HG03432 (cell line): ENCODE measurements around the gene STX19.
"Not testable (repeated sequence)": the region's sequence is repeated elsewhere in the genome, so short reads cannot be mapped to it uniquely, and the experiment has no call there.

Source experiments
- ATAC-seq: cut with Tn5 transposase; IDR thresholded peaks from one replicate; pipeline ENCODE4 v1.9.1; 2021; ENCODE audit warnings: mild to moderate bottlenecking, moderate library complexity; ENCODE audit not compliant: unreplicated experiment

STX19 gene

GRCh38 chr3:93979850-93980676 is 48.3 kb downstream of the STX19 start, which contains the start of gene ARL13B:
Gene ARL13B (plus strand): TSS chr3:93980155. CDS start chr3:93980424, 269 bp downstream.
- peak; percentile 100 for ATAC-seq

- ATAC-seq, result peak; percentile 92
Measured at GRCh38 chr3:93973131-93974126, 55.0 kb downstream of the STX19 start, which contains the start of gene PROS1. Gene PROS1 (minus strand): TSS chr3:93973896. CDS start chr3:93973749, 147 bp downstream.

GRCh38 chr3:93969997-93970396 is 58.4 kb downstream of the STX19 start:
- ATAC-seq, result no peak

- no peak for ATAC-seq
Measured at GRCh38 chr3:93969443-93969842, 59.0 kb downstream of the STX19 start.

- not testable (repeated sequence) for ATAC-seq
Measured at GRCh38 chr3:93965106-93965505, 63.3 kb downstream of the STX19 start.
